Breast epithelium (tissue), 4 donors: ENCODE measurements around the gene FNIP1. TPM values are rescaled to one million over a fixed set of nuclear protein-coding genes. Genes with fewer than 3 reads are reported as not detected.

Experiments
- DNase-seq, 2 donors: peaks; one replicate each; pipeline ENCODE4 v3.0.0-alpha.2; 2019; ENCODE audit warnings: low spot score in 2 of 2
- H3K27ac ChIP-seq, 2 donors: fragments of 200-600 bp; sonication (generic) in 1 of 2; one replicate each; pipeline ENCODE4 v1.5.1; 2016 to 2019; ENCODE audit warnings: mild to moderate bottlenecking in 1 of 2
- H3K27me3 ChIP-seq, 2 donors: fragments of 200-600 bp; sonication (generic) in 1 of 2; one replicate each; pipeline versions ENCODE4 v1.5.1 to v1.6.0; 2017 to 2019; ENCODE audit warnings: control low read depth in 1 of 2, mild to moderate bottlenecking in 1 of 2
- H3K36me3 ChIP-seq: fragments of 200-600 bp; one replicate; pipeline ENCODE4 v1.5.1; 2019
- H3K4me1 ChIP-seq, 2 donors: fragments of 200-600 bp; sonication (generic); one replicate each; pipeline ENCODE4 v1.5.1; 2016 to 2019; ENCODE audit warnings: control low read depth in 1 of 2
- H3K4me3 ChIP-seq, 3 donors: fragments of 200-600 bp; sonication (generic); 1 replicate in 2 of 3; 2 replicates in 1 of 3; pipeline ENCODE4 v1.5.1; 2016 to 2019; ENCODE audit warnings: mild to moderate bottlenecking in 3 of 3, moderate library complexity in 2 of 3
- H3K9me3 ChIP-seq, 2 donors: fragments of 200-600 bp; sonication (generic) in 1 of 2; one replicate each; pipeline ENCODE4 v1.5.1; 2016 to 2019; ENCODE audit warnings: control low read depth in 1 of 2
- CTCF ChIP-seq, 3 donors: fragments of 450-650 bp; IDR thresholded peaks; one replicate each; pipeline ENCODE4 v1.5.1; 2016 to 2017; ENCODE audit warnings: antibody characterized with exemption in 3 of 3, mild to moderate bottlenecking in 3 of 3, moderate library complexity in 3 of 3
- POLR2A ChIP-seq: fragments of 450-650 bp; IDR thresholded peaks from one replicate; pipeline ENCODE4 v1.6.1; 2016; ENCODE audit warnings: antibody characterized with exemption, mild to moderate bottlenecking, moderate library complexity
- POLR2AphosphoS5 ChIP-seq, 3 donors: sonication (generic); formaldehyde crosslinking; IDR thresholded peaks; one replicate each; pipeline ENCODE4 v1.6.1; 2017; ENCODE audit warnings: antibody characterized with exemption in 3 of 3
- intact Hi-C: fragments of 100-400 bp; cut with DNase I; formaldehyde crosslinking; loops from one replicate; pipeline ENCODE4 v1.15.1; 2023; ENCODE audit warnings: low total_unique reads
- total RNA-seq, 3 donors: library from RNA; depleted of rRNA; stranded (reverse); fragments of >200 nt; gene quantifications; one replicate each; pipeline ENCODE4 v1.1.0, GENCODE V29; 2016

The FNIP1 gene
- total RNA-seq, 3 donors from 2014 or later: 60.3 to 96.3 (median 70.9) TPM

GRCh38 chr5:131671409-131671808, 125.4 kb downstream of the FNIP1 start:
- intact Hi-C loops: no loop called here
- Histone ChIP-seq H3K4me3 (no peak overlapping the region), H3K9me3 (no peaks in the 10 kb centered on the region), H3K36me3 (no peaks in the 10 kb centered on the region), H3K27me3 (no peaks in the 10 kb centered on the region), H3K27ac (peak overlapping the region; percentile 85 to 87), H3K4me1 (peaks cover 0 to 6% of the 10 kb centered on the region in 2 donors)
- DNase-seq: no peak
- TF ChIP-seq CTCF (IDR thresholded peaks at IDR 0.05) (no peak), POLR2AphosphoS5 (IDR thresholded peaks at IDR 0.05) (no peak), POLR2A (no peak)

GRCh38 chr5:131664929-131665328, 131.9 kb downstream of the FNIP1 start:
- H3K36me3 ChIP-seq: peaks cover 1% of the 10 kb centered on the region
- no peaks in the 10 kb centered on the region for H3K27me3 ChIP-seq
- H3K27ac ChIP-seq: no peak overlapping the region
- intact Hi-C loops: no loop called here
- DNase-seq: no peak
- TF ChIP-seq POLR2AphosphoS5 (IDR thresholded peaks at IDR 0.05) (no peak), POLR2A (no peak), CTCF (IDR thresholded peaks at IDR 0.05) (no peak)
- H3K4me1 ChIP-seq: no peaks in the 10 kb centered on the region
- peaks cover 0 to 10% of the 10 kb centered on the region in 2 donors for H3K9me3 ChIP-seq
- no peak overlapping the region for H3K4me3 ChIP-seq

- TF ChIP-seq CTCF (IDR thresholded peaks at IDR 0.05): no peak
- H3K4me1 ChIP-seq: no peaks in the 10 kb centered on the region
- peaks cover 5% of the 10 kb centered on the region for H3K36me3 ChIP-seq
- no peak for DNase-seq
- intact Hi-C loops: no loop called here
- peaks cover 0 to 15% of the 10 kb centered on the region in 2 donors for H3K9me3 ChIP-seq
- no peak overlapping the region for H3K4me3 ChIP-seq
- H3K27me3 ChIP-seq: no peaks in the 10 kb centered on the region
- H3K27ac ChIP-seq: no peak overlapping the region
Measured at GRCh38 chr5:131661933-131662332, 134.9 kb downstream of the FNIP1 start.

GRCh38 chr5:131659841-131660240, 137.0 kb downstream of the FNIP1 start:
- no peak for TF ChIP-seq POLR2AphosphoS5 (IDR thresholded peaks at IDR 0.05)
- no peak for TF ChIP-seq CTCF (IDR thresholded peaks at IDR 0.05)
- no peak for TF ChIP-seq POLR2A
- no peak for DNase-seq
- Histone ChIP-seq H3K9me3 (peaks cover 0 to 15% of the 10 kb centered on the region in 2 donors), H3K27ac (no peak overlapping the region), H3K4me1 (peaks cover 0 to 6% of the 10 kb centered on the region in 2 donors), H3K4me3 (no peak overlapping the region), H3K27me3 (no peaks in the 10 kb centered on the region), H3K36me3 (peaks cover 5% of the 10 kb centered on the region)
- intact Hi-C loops: loop anchor here (5.0 kb wide), 1 partner anchor 488 kb away; the partner anchor contains the start of gene LYRM7

- Histone ChIP-seq H3K4me1 (peaks cover 0 to 6% of the 10 kb centered on the region in 2 donors), H3K27ac (no peak overlapping the region), H3K9me3 (peaks cover 0 to 15% of the 10 kb centered on the region in 2 donors), H3K4me3 (no peak overlapping the region), H3K27me3 (no peaks in the 10 kb centered on the region), H3K36me3 (peaks cover 5% of the 10 kb centered on the region)
- TF ChIP-seq POLR2AphosphoS5 (IDR thresholded peaks at IDR 0.05) (no peak), POLR2A (no peak), CTCF (IDR thresholded peaks at IDR 0.05) (no peak)
- DNase-seq: no peak
- intact Hi-C loops: loop anchor here (5.0 kb wide), 1 partner anchor 487 kb away; the partner anchor contains the start of gene LYRM7
Measured at GRCh38 chr5:131659290-131659689, 137.5 kb downstream of the FNIP1 start.
